GM12873 (cell line): ENCODE measurements around the gene SEZ6L2.

Experiments
- TF ChIP-seq, protein P1 (sequence below): IDR thresholded peaks from 2 replicates; pipeline ENCODE4 v1.5.1; 2012; ENCODE audit warnings: low read depth, mild to moderate bottlenecking, moderate library complexity, low read length, control low read depth; ENCODE audit not compliant: insufficient read depth; ENCODE audit errors: missing control alignments

Gene SEZ6L2

GRCh38 chr16:29835926-29836325 lies 63.4 kb downstream of the SEZ6L2 start:
- TF ChIP-seq, protein P1, sequence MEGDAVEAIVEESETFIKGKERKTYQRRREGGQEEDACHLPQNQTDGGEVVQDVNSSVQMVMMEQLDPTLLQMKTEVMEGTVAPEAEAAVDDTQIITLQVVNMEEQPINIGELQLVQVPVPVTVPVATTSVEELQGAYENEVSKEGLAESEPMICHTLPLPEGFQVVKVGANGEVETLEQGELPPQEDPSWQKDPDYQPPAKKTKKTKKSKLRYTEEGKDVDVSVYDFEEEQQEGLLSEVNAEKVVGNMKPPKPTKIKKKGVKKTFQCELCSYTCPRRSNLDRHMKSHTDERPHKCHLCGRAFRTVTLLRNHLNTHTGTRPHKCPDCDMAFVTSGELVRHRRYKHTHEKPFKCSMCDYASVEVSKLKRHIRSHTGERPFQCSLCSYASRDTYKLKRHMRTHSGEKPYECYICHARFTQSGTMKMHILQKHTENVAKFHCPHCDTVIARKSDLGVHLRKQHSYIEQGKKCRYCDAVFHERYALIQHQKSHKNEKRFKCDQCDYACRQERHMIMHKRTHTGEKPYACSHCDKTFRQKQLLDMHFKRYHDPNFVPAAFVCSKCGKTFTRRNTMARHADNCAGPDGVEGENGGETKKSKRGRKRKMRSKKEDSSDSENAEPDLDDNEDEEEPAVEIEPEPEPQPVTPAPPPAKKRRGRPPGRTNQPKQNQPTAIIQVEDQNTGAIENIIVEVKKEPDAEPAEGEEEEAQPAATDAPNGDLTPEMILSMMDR = no peak

- TF ChIP-seq, protein P1 = no peak
Measured at GRCh38 chr16:29834079-29834478, 65.3 kb downstream of the SEZ6L2 start.

- TF ChIP-seq, protein P1 = no peak
Measured at GRCh38 chr16:29831490-29831889, 67.9 kb downstream of the SEZ6L2 start.

GRCh38 chr16:29830774-29831173 lies 68.6 kb downstream of the SEZ6L2 start:
- TF ChIP-seq, protein P1 = no peak

GRCh38 chr16:29826342-29826695 lies 73.0 kb downstream of the SEZ6L2 start:
- TF ChIP-seq, protein P1 = no peak

DNA sequence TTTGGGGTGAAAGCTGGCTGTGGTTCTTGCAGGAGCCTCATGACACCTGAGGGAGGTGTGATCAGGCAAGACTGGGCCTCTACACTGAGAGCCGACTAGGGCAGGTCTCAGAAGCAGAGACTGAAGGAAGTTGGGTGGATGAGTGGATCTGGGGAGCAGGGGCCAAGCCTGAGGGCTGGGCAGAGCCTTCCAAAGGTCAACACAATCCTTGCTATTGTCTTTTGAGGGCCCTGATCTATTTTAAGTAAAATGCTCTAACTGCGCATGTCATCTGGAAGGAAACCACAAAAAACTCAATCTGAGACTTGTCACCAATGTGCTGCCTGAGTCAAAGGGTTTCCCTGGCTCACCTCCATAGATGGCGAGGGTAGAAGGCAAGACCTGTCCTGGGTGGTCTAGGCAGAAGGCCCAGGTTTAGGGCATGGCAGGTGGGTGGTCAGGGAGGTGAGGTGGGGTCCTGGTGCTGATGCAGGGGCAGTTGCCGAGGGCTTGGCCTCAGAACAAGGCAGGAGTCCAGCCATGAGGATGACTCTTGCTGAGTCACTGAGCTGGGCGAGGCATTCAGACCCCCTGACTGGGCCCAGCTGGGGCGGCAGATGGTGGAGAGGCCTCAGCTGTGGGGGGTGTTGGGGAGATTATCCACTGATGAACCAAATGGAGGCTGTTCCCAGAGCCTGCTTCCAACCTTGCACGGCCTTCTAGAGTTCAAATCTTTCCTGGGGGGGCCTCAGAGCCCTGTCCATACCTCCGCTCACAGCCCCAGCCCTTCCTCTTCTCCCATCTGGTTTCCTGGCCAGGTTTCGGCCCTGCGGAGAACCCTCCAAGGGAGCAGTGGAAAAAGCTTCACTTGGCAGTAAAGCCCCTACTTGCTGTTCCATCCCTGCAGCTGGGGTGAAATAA lies 74.0 kb downstream of the SEZ6L2 start:
- TF ChIP-seq, protein P1 = no peak

GRCh38 chr16:29824589-29825144 lies 74.7 kb downstream of the SEZ6L2 start:
- TF ChIP-seq, protein P1 = no peak
